Left ventricle myocardium superior (tissue), 1 donor: ENCODE results near the gene PRRX2. TPM values are rescaled to one million over a fixed set of nuclear protein-coding genes. Genes with fewer than 3 reads are reported as not detected.
"Not testable (repeated sequence)": the region's sequence is repeated elsewhere in the genome, so short reads cannot be mapped to it uniquely, and the experiment has no call there.

Source experiments
- ATAC-seq: fragments of 200-7000 bp; cut with Tn5 transposase; one replicate; pipeline ENCODE4 v1.9.1; 2020; ENCODE audit warnings: mild to moderate bottlenecking, moderate library complexity
- DNase-seq: peaks from one replicate; pipeline ENCODE4 v3.0.0-alpha.2; 2020
- intact Hi-C: fragments of 100-400 bp; cut with micrococcal nuclease; formaldehyde crosslinking; loops from one replicate; pipeline ENCODE4 v1.11.0; 2022
- total RNA-seq: library from RNA; stranded (reverse); fragmentation: NEBNext Ultra II Directional; extraction: Animal tissue kit (Norgen Biotek cat#: 25700); gene quantifications from one replicate; pipeline ENCODE4 v1.2.1, GENCODE V29; 2021
- donor health status: DM: no; HTN: yes; CAD: no; lungs with severe emphysema.

The PRRX2 gene
- total RNA-seq, 1 donor from 2014 or later, result 0.20 TPM

DNA sequence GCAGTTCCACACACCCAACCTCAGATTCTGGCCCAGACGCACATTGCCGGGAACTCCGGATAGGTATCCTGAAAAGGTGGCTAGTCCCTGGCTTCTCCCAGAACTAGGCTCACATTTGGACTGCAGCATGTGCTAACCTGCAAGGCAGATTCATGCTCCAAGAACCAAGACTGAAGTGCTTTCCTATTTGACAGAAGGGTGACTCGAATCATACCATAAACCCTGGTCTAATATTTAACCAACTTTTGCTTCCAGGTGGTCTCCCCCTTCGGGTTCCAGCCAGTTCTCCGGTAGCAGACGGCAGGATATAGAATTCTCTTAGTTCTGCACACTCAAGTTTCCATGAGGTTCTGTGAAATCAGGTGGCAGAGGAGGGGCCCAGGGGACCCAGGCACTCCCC lies 79.8 kb downstream of the PRRX2 start:
- intact Hi-C loops, result no loop called here
- ATAC-seq (no peak), DNase-seq (no peak)

- no peak for DNase-seq
- intact Hi-C loops, result no loop called here
- ATAC-seq, result no peak
Measured at GRCh38 chr9:129746092-129746777, 80.8 kb downstream of the PRRX2 start.

DNA sequence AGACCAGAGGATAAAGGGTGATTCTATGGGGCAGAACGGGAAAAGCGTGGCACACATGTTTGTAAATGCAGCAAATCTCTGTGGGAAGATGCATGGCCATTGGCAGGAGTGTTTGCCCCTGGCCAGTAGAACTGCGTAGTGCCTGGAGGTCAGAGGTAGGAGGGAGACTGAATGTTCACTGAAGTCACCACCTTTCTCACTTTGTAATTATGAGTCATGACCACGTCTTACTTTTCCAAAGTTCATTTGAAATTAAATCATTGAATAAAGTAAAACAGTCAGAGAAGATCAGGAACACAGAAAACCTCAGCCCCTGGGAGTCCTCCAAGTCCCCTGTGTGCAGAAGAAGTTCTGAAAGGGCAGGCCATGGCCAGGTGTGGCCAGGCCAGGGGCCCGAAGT lies 82.8 kb downstream of the PRRX2 start:
- DNase-seq (no peak), ATAC-seq (no peak)
- intact Hi-C loops, result no loop called here

- DNase-seq, ATAC-seq, intact Hi-C loops: not testable (repeated sequence)
Measured at GRCh38 chr9:129749052-129749451, 83.6 kb downstream of the PRRX2 start.

DNA sequence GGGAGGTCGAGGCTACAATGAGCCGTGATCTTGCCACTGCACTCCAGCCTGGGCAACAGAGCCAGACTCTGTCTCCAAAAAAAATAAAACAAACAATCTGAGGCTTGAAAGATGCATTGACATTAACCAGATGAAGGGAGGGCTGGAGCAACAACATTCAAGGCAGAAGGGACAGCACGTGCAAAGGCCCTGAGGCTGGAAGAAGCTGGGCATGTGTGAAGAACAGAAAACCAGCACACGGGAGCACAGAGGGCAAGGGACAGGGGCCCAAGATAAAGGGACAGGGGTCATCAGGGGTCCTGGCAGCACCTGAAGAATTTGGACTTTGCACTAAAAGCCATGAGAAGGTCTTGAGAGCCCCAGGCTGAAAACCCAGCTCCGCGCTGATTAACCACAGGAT lies 84.1 kb downstream of the PRRX2 start:
- no peak for ATAC-seq
- no peak for DNase-seq
- intact Hi-C loops, result no loop called here

DNA sequence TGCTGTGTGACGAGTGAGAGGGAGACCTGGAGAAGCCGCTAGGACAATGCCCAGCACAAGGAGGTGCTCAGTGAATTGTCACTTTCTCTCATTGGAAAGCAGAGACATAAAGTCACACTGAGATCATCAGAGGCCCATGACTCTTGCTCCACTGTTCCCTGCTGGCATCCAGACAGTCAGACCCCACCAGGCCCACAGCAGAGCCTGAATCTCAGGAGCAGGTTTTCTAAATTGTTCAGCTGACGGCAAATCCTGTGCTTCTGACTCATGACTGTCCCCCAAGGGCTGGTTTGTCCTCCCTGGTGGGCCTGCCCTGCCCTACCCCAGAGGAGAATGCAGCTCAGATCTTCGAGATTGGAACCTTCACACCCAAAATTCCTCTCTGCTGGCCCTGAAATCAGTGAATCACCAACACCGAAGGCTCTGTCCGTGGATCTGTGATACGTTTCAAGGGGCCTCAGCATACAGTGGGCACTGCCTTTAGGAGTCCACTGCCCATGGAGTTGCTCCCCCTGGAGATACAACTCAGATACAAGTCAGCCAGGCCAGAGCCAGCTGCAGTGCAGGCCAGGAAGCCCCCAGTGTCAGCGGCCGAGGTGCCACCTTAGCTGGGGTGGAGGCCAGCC lies 84.7 kb downstream of the PRRX2 start:
- intact Hi-C loops, result no loop called here
- ATAC-seq (no peak), DNase-seq (no peak)

DNA sequence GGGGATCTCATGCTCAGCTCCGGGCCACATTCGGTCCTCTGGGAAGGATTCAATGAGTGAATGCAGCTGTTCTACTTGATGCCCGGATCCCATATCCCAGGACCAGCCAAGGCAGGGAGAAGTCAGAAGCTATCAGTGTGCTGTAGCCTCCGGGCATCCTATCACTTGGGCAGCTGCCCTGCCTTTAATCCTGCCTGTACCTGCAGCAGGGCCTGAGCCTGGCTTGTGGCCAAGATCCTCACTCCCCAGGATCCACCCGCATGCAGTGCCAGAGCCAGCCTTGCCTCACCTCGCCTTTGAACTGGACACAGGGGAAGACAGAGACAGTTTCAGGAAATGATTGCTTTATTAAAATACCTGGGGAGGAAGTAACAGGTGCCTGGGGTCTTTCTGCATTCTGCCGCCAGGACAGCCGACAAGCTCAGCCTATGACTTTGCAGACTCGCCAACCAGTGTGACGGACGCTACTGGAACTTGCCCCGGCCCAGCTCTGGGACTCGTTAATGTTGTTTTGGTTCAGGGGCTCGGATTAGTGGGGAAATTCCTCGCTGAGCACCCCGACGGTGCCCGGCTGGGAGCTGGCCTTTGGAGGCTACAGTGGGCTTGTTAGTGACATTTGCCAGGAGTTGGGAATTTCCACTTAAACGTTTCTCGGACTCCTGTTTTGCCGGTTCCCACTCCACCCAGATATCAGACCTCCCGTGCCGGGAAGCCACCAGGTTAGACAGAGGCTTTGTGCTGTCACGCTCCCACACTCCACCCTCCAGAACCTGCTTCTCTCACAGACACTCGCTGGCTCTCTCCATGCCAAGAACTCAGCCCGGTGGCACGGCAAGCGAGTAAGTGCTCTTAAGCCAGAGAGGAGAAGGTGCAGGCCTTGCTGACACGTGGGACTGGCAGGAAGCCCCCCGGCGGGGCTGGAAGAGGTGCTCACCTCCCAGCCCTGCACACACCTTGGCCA lies 86.7 kb downstream of the PRRX2 start:
- intact Hi-C loops, result no loop called here
- ATAC-seq (peak; percentile 50), DNase-seq (peak; percentile 46)

DNA sequence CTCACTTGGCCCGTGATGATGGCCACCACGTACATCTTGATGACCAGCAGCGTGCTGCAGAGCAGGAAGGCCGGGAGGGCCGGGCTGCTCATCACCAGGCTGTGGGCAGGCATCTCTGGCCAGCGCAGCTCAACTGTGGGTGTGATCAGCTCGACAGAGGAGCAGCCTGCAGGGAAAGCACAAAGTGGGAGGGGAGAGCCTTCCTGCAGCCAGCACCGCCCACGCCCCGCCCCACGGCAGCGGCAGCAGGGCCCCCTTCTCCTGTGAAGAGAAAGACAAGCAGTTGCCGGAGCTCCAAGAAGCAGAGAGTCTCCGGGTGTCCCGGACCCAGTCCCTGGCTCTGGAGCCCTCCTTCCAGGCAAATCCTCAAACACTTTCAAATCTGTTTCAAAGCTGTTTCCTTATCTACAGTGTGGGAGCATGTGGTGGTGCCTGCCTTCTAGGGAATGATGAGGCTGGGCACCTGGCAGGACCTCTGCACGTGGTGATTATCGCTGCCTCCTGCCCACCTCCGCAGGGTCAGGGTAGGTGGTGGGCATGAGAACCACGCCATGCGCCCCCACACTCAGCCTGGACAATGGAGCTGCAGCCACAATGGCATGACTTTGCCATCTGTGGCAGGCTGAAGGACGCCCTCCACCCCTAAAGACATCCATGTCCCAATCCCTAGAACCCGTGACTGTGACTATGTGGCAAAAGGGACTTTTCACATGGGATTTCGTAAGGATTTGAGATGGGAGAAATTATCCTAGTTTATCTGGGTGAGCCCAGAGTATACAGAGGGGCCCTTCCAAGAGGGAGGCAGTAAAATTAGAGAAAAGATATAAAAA lies 87.7 kb downstream of the PRRX2 start, which contains the start of gene PTGES:
Gene PTGES (minus strand): TSS at position 143 of the 830 bp plus-strand sequence. CDS start 30 bp downstream, at position 113.
- intact Hi-C loops, result no loop called here
- DNase-seq (peak; percentile 84), ATAC-seq (peak; percentile 96)

GRCh38 chr9:129755151-129755550 lies 89.7 kb downstream of the PRRX2 start:
- intact Hi-C loops, result no loop called here
- DNase-seq, result no peak
- no peak for ATAC-seq

GRCh38 chr9:129756191-129756590 lies 90.7 kb downstream of the PRRX2 start:
- intact Hi-C loops, result no loop called here
- DNase-seq (no peak), ATAC-seq (no peak)

DNA sequence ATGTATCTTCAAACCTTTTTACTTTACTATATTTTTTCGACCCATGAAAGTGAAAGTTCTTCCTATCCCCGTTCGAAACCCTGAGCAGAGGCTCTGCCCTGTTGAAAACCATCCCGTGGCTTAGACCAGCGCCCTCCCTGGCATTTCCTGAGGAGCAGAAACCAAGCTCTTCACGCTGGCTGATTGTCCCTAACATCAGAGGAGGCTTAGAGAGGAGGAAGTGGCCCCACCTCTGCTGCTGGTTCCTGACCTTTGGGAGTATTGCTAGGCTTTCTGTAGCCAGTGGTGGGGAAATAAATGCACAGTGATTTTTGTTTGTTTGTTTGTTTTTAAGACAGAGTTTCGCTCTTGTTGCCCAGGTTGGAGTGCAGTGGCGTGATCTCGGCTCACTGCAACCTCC lies 91.6 kb downstream of the PRRX2 start:
- ATAC-seq (no peak), DNase-seq (no peak)
- intact Hi-C loops, result no loop called here

DNA sequence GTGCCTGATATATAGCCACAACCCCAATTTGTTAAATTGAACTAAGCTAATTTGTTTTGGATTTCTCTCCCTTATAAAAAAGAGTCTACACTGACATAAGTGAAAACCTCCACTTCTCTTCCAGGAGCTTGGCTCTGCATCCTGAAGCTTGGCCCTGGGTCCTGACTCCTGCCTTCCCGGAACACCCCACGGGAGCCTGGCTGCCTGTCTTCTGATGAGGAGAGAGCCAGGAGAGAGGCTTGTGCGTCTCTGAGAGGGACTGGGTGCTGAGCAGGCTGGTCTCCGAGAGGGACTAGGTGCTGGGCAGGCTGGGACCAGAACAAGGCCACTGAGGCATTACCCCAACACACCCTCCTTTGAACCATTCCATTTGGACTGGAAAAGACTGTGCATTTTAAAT lies 93.9 kb downstream of the PRRX2 start:
- DNase-seq (peak; percentile 62), ATAC-seq (peak; percentile 18)
- intact Hi-C loops, result no loop called here

GRCh38 chr9:129759804-129760502 lies 94.5 kb downstream of the PRRX2 start:
- ATAC-seq, result peak; percentile 2
- intact Hi-C loops, result no loop called here
- no peak for DNase-seq

GRCh38 chr9:129760784-129761183 lies 95.3 kb downstream of the PRRX2 start:
- DNase-seq, intact Hi-C loops, ATAC-seq: not testable (repeated sequence)

DNA sequence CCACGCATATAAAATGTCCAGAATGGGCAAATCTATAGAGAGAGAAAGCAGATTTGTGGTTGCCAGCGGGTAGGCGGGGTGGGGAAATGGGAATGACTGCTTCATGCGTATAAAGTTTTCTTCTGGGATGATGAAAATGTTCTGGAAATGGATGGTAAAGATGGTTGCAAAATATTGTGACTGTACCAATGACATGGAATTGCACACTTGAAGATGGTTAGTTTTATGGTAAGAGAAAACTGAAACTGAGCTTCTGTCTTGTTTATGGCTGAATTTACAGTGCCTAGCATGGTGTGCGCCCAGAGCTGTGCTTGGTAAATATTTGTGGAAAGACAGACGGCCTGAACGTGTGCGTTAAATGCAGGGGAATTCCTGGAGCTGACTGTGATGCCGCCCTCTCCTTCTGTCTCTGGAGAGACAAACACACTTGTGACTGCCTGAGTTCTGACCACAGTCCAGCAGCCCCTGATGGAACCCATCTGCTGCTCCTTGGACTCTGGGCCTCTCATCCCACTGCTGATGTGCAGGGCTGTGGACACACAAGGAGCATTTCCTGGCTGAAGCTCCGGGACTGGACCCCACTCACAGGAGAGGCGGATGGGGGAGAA lies 96.0 kb downstream of the PRRX2 start:
- peak; percentile 81 for DNase-seq
- intact Hi-C loops, result no loop called here
- ATAC-seq, result peak; percentile 79

GRCh38 chr9:129761901-129762369 lies 96.5 kb downstream of the PRRX2 start:
- DNase-seq (no peak), ATAC-seq (peak; percentile 49)
- intact Hi-C loops, result no loop called here

GRCh38 chr9:129762370-129762984 lies 97.0 kb downstream of the PRRX2 start:
- peak; percentile 64 for ATAC-seq
- intact Hi-C loops, result not testable (repeated sequence)

More at GRCh38 chr9:129762370-129762984, 97.0 kb downstream of the PRRX2 start:
- DNase-seq, result not testable (repeated sequence)
